GM21737 (cell line): Measurements from ENCODE around the gene REG3A.

ENCODE experiments used
- ATAC-seq: cut with Tn5 transposase; IDR thresholded peaks from one replicate; pipeline ENCODE4 v1.9.1; 2021; ENCODE audit warnings: mild to moderate bottlenecking, moderate library complexity; ENCODE audit not compliant: unreplicated experiment

The REG3A gene

DNA sequence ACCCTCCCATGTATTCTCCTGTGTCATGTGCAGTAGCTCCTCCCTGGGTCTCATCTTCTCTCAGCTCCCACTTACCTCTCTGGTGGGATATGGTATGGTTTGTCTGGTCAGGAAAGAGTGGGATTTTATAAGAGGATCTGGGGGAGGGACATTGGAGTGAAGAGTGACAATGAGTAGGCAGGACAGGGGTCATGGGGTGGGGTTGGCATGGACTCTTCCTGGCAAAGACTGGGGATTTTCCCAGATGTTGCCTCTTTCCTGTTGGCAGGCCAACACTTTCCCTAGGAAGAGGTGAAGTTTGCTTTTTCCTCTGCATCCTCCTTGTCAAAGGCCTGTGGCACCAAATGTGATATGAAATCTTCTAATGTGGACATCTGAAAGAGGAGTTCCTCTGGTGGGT, at the start of gene REG3A:
REG3A (minus strand) TSS at position 101 of the 400 bp plus-strand sequence. CDS start 348 bp downstream, outside the sequence.
- ATAC-seq, result no peak

DNA sequence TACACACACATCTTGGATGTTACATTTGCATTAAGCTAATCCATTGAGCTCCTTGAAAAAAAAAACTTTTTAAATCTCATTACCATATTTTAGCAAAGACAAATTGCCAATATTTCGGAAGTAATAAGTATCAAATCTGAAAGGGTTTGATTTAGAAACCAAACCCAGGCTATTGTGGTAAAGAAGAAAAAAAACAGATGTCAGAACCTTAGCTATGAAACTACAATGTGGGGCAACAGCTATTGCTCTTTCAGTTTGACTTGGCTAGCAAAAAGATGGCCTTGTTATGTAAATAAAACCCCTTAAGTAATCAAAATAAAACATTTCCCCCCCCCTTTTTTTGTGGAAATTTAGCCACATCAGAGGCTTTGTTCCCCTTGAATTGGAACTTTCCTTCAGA, 41.2 kb upstream of the REG3A start:
- no peak for ATAC-seq

DNA sequence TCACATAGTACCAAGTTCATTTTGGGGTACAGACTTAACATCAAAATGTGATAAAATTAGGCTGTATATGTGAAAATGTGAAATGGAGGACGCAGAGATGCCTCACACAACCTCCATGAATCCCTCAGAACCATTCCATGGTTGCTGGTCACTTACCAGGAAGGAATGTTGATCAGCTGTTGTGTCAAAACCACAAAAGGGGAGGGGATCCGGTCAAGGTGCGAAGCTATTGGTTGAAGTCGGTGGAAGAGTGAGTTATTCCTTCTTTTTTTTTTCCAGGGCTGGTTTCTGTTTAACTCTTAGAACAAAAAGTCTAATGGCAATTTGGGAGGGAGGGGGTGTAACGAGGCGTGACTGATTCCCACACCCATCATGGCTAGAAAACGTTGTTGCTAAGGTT, 32.3 kb upstream of the REG3A start:
- no peak for ATAC-seq

DNA sequence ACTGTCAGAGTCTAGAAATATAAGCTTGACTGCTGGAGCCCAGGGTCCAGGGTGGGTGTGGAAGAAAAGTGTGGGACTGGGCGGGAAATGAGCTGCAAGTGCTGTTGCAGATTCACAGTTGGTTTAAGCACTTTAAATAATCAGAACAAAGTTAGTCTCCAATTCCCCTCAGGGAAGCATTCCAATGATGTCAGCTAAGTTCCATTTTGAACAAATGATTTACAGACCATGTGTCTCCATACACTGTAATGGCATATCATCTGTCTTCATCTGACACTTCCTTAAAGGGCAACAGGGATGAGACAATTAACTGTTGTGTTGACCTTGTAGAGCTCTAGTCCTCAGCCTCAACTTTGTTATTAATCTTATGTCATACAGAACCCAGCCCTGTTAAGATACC, 31.5 kb upstream of the REG3A start:
- ATAC-seq, result no peak

DNA sequence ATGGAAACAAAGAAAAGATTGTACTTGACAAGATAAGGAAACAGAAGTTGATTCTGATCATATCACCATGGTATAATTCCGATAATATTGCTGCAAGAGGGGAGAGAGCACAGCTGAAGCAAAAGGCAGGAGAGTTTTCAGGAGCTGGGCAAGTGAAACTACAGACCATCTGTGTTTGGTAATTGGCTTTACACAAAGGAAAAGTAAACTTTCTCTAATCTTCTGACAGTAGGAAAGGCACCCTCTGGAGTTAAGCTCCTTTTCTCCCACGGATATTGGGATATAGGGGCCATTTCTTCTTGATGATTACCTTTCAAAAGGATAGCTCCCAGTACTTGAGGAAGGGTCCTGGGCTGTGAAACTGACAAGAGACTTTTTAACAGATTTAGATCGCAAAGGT, 29.9 kb upstream of the REG3A start:
- no peak for ATAC-seq

DNA sequence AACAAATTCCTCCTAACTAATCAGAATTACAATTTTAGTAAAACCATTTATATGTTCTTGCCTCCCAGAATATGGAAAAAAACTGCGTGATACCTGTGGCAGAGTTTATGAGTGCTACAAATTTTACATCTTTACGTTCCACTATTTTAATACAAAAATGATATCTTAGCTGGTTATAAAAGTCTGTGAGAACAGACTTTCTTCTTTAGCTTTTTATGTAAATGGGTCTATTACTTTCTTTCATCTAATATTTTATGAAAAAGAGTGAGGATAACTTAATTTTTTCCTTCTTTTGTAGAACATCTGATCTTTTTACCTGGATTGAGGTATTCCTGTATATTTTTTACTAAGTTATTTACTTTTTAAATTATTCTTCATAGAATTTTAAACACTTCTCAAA, 22.1 kb upstream of the REG3A start:
- ATAC-seq, result no peak

DNA sequence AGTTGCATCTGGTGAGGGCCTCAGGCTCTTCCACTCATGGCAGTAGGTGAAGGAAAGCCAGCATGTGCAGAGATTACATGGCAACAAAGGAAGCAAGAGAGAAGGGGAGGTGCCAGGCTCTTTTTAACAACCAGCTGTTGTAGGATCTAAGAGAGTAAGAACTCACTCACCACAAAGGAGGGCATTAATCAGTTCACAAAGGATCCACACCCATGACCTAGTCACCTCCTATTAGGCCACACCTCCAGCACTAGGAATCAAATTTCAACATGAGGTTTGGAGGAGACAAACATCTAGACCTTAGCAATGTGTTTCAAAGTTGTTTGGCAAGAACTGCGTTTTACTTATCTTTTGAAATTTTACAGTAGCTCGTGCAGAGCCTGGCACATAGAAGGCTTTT, 20.5 kb upstream of the REG3A start:
- ATAC-seq, result no peak

DNA sequence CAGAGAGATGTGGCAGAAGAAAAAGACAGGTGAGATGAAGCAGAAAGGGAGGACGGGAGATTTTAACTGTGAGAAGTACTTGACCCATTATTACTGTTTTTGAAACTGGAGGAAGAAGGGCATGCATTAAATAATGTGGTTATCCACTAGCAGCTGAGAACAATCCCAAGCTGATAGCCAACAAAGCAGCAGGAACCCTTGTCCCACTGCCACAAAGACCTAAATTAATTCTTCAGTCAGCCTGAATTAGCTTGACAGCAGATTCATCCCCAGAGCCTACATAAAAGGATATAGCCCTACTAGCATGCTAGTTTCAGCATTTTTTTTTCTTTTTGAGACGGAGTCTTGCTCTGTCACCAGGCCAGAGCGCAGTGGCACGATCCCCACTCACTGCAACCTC, 19.5 kb upstream of the REG3A start:
- ATAC-seq, result no peak

DNA sequence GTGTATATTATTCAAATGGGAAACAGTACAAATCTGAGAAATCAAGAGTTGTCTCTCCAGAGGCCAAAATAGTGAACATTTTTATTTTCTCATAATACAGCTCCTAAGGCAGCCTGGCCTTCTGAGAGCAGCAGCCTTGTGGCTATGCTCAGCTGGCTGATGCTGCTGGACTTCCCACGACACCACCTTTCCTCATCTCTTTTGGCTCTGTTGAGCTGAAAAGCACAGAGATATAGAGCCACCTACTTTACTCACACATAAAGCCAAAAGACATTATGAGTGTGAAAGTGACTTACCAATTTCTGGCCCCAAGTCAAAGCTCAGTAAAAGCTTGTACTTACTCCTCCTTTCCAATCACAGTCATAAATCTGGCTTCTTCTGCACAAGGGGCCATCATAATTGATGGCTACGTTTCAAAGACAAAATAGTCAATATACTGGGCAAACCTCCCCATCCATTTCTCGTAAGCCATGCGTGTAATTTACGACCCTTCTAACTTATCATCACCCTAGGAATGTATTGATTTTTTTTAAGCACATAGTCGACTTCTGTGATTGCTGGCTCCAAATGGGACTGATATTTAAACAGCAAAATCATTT, 18.6 kb upstream of the REG3A start:
- no peak for ATAC-seq

DNA sequence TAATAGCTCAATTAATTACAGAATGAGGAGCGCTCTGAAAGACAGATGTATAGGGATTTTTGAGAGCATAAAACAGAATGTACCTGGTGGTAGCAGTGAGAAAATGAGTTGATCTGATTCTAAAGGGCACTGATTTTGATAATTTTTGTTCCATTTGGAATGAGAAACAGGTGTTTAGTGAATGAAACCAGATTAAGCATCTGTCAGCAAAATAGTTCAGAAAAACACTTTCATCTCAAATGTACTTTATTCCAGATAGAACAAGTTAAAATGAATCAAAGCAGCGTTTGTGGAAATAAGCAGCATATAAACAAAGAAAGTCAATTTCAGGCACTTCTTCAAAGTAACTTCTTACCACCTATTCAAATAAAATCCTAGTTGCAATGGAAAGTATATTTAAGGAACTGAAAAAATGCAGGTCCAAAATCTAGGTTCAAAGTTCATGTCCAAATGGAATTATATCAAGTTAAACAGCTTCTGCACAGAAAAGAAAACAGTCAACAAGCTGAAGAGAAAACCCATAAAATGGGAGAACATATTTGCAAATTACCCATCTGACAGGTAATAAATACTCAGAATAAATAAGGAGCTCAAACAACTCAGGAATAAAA, 11.9 kb upstream of the REG3A start:
- no peak for ATAC-seq

DNA sequence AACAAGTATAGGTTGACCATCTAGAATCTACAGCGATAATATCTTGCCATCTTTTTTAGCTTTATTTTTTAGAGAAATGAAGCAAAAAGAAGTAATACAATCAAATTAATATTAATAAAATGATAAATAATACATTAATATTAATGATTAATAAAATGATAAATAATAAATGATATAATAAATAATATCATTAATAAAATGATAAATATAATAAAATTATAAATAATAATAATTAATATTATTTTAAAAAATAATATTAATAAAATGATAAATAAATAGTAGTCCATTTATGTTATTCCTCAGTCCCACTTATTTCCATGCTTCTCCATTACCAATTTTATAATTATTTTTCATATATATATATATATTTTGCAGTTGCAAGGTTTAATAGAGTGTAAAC, 3.2 kb upstream of the REG3A start:
- ATAC-seq, result no peak

DNA sequence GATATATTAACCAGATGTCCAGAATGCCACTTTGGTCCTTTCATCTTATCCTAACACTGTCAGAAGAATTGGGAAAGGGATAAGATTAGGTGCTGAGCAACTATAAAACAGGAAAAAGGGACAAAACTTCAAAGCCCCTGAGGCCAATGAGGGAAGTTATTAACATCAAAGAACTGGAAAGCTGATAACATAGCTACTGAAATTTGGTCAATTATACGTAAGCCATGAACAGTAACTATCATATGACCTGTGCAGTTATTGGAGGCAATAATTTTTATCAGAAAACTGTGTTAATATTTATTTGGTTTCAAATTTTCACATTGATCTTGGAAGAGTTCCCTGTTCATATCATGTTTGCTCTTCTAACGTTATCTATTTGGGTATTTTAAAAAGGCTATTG, 2.6 kb upstream of the REG3A start:
- ATAC-seq, result no peak

DNA sequence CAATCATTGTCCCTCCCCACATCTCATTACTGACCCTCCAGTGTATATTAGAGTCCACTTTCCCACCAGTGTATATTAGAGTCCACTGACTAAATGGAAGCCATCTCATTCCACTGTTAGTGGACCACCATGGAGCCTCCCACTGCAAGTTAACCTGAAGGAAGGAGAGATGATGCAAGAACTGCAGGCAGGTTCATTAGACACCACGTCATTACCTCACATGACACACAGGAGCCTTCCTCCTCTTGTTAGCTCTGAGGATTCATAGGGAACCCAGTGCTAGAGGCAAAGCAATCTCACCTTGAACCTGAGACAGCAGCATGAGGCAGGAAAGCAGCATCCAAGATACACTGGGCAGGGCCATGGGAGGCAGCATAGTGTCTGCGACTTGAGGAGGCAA, 523 bp downstream of the REG3A start:
- no peak for ATAC-seq

DNA sequence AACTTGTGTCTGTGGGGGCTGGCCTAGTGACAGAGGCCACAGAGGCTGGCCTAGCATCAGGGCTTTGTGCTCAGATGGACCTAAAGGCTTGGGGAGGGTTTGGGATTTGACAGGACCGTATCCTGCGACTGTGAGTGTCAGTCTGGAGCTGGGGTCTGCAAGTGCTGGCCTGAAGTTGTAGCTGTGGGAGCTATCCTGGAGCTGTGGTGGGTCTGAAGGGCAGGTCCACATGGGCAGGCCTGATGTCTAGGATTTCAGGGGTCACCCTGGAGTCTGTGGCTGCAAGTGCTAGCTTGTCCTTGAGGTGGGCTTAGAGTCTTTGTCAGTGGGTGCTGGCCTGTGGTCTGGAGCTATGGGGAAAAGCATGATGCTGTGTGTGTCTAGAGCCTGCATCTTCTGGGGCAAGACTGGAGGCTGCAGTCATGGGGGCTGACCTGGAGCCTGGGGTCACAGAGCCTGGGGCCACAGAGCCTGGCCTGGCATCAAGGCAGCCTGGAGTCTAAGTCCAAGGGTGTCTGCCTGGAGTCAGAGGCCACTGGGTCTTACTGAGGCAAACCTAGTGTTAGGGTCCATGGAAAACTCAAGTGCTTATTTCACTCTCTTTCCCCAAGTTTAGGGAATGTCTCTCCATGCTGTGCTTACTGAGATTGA, 3.6 kb downstream of the REG3A start:
- ATAC-seq, result no peak

DNA sequence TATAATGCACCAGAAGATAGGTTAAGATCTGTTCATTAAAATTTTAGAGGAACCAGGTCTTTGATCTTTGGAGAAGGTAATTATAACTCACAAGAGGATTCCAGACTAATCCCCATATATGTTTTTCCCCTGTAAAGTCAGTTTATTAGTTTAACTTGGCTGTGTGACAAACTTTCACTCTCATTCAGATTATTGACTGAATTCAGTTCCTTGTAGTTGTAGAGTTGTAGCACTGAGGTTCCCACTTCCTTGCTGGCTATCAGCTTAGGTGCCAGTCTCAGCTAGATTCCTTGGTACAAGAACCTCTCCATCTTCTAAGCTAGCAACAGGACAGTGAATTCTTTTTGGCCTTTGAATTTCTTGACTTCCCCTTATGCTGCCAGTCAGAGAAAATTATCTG, 20.1 kb downstream of the REG3A start:
- no peak for ATAC-seq

DNA sequence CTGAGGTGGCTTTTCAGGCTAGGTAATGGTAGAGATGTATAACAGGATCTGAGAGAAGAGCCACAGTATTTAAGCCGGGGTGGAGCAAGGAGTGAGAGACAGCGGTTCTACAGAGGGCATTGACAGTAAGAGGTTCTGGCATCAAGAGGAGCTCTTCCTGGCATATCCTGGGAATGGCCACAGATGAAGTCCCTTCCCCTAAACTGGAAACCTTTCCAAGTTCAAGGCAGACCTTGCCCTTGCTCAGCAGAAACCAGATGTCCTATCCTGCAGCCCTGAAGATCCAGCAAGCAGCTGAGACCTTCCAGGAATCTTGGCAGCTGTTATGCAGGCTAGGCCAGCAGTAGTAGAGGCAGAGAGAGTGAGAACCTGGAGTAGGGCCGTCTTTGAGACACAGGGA, 21.2 kb downstream of the REG3A start:
- ATAC-seq, result no peak

DNA sequence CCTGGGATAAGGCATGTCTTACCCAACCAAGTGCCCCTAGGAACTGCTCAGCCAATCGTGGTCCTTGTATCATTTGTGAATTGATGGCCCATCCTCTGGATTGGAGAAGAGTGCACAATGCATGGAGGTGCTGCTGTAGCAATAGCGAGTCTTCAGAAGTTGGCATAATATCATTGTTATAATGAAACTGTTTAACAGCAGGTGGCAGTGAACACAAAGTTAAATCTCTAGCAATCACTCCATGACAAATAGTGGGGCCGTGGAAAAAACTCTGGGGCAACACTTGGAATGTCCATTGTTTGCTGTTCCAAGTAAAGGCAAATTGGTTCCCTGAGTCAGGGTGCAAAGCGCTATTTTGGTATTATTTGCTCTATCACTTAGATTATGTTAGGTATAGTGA, 27.9 kb downstream of the REG3A start:
- no peak for ATAC-seq

DNA sequence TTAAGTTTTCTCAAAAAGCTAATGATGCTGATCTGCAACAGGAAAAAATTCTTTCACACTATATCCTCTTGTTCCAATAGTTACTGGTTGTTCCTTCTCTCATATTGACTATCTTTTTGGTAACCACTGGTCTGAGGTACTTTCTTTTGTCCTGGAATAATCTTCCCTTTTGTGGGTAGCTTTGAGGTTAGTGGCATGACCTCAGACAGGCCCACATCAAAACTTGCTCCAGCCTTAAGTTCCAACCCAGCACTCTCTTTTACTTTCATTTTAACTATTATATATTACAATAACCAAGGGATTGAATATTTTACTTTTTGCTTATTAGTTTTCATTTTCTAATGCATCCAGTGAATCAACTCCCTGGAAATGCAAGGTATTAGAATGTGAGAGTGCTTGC, 29.7 kb downstream of the REG3A start:
- ATAC-seq, result no peak

DNA sequence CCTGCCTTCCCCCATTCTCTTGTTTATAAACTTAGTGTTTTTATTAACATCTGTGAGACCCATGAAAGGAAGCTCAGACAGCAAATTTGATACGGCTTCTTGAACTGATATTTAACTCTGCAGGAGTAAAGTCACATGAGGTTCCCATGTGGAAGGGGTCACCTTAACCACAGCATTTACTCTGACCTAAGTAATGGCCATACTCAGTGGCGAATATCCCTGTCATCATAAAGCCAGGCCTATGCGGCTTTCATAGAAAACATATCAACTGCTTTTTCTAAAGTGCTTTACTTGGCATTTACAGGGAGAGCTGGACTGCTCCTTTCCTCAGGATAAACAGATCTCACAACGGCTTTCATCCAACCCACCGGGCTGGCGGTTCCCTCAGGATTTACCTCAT, 30.3 kb downstream of the REG3A start:
- ATAC-seq, result no peak

DNA sequence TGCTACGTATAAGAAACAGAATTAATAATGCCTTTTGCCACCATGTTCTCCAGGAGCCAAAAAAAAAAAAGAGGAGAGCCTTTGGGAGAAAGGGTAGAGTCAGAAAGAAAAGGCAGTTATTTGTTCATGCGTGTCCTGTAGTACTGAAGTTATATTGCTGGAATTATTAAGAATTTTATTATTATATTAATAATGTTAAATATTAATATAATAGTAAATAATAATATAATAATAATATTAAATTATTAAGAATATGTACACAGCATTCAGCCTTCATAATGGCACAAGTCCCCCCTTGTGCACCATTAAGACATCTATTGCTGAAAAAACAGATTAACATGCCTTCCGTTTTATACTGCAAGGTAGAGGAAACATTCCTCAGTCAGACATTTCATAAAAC, 31.1 kb downstream of the REG3A start:
- ATAC-seq, result no peak

DNA sequence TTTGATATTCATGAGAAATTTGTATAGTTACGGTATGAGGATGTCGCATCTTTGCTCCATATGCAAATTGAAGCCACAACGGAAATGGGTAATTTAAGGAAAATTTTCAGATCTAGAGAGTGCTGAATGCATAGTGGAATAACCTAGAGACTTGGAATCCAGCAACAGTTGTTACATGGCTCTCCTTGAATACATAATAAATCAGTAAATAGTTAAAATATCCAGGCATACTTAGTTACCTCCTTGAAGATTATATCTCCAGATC, 33.9 kb downstream of the REG3A start:
- no peak for ATAC-seq

DNA sequence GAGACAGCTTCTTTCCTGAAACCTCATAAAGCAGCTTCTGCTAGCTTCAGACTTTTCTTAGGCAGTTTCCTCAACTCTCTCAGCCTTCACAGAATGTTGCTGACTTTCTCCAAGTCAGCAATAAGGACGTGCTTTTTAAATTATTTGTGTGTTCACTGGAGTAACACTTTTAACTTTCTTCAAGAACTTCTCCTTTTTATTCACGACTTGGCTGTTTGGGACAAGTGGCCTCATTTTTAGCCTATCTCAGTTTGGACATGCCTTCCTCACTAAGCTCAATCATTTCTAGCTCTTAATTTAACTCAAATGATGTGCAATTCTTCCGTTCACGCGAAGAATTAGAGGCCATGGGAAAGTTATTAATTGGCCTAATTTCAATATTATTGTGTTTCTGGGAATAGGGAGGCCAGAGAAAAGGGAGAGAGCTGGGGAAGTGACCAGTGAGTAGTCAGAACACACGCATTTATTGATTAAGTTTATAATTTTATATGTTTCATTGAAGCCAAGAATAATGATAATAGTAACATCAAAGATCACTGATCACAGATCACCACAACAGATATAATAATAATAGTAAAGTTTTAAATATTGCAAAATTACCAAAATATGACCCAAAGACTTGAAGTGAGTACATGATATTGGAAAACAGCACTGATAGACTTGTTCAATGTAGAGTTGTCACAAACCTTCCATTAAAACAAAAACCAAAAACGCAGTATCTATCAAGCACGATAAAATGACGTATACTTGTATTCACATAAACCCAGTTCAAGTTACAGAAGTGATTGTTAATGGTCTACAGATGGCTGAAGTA, 34.4 kb downstream of the REG3A start:
- no peak for ATAC-seq
